Liver (tissue), 9 donors: ENCODE data around the gene CSNK1E. TPM values are rescaled to one million over a fixed set of nuclear protein-coding genes. Genes with fewer than 3 reads are reported as not detected.

Experiments
- DNase-seq: peaks from one replicate; pipeline ENCODE4 v3.0.0-alpha.2; 2017; ENCODE audit warnings: low spot score
- H3K27ac ChIP-seq, 2 donors: one replicate each; pipeline ENCODE4 v1.7.0; 2013; ENCODE audit warnings: inconsistent platforms in 2 of 2, low read length in 2 of 2, control low read depth in 1 of 2, low read depth in 1 of 2, mild to moderate bottlenecking in 1 of 2
- H3K27me3 ChIP-seq, 4 donors: one replicate each; pipeline versions ENCODE4 v1.6.1 to v1.7.0; 2013; ENCODE audit warnings: low read length in 3 of 4, inconsistent platforms in 1 of 4, mild to moderate bottlenecking in 1 of 4, moderate library complexity in 1 of 4; ENCODE audit not compliant: control insufficient read depth in 4 of 4, insufficient read depth in 4 of 4
- H3K36me3 ChIP-seq, 4 donors: one replicate each; pipeline versions ENCODE4 v1.6.1 to v1.7.0; 2013; ENCODE audit warnings: low read length in 3 of 4, mild to moderate bottlenecking in 3 of 4, low read depth in 1 of 4, moderate library complexity in 1 of 4; ENCODE audit not compliant: control insufficient read depth in 4 of 4, insufficient read depth in 3 of 4
- H3K4me1 ChIP-seq, 4 donors: one replicate each; pipeline versions ENCODE4 v1.6.1 to v1.7.0; 2013; ENCODE audit warnings: low read length in 3 of 4, mild to moderate bottlenecking in 3 of 4, moderate library complexity in 1 of 4; ENCODE audit not compliant: control insufficient read depth in 4 of 4, insufficient read depth in 4 of 4
- H3K4me3 ChIP-seq, 3 donors: one replicate each; pipeline versions ENCODE4 v1.6.1 to v1.7.0; 2013; ENCODE audit warnings: low read length in 3 of 3, control low read depth in 1 of 3, low read depth in 1 of 3, mild to moderate bottlenecking in 1 of 3
- H3K9ac ChIP-seq, 2 donors: one replicate each; pipeline ENCODE4 v1.7.0; 2013; ENCODE audit warnings: low read length in 2 of 2, mild to moderate bottlenecking in 2 of 2, moderate library complexity in 2 of 2, control low read depth in 1 of 2, low read depth in 1 of 2
- H3K9me3 ChIP-seq, 4 donors: one replicate each; pipeline versions ENCODE4 v1.6.1 to v1.7.0; 2013; ENCODE audit warnings: low read length in 3 of 4; ENCODE audit not compliant: control insufficient read depth in 4 of 4
- ATF3 ChIP-seq: IDR thresholded peaks from 2 replicates; pipeline ENCODE4 v1.6.1; 2016; ENCODE audit warnings: antibody characterized with exemption
- EGR1 ChIP-seq, 2 donors: IDR thresholded peaks; 2 replicates each; pipeline ENCODE4 v1.6.1; 2016 to 2018; ENCODE audit warnings: antibody characterized with exemption in 2 of 2, low read depth in 2 of 2
- FOXA1 ChIP-seq: IDR thresholded peaks from 2 replicates; pipeline ENCODE4 v1.6.1; 2016; ENCODE audit warnings: antibody characterized with exemption
- GABPA ChIP-seq, 2 donors: IDR thresholded peaks in 1 of 2; conservative IDR thresholded peaks in 1 of 2; 2 replicates each; pipeline ENCODE4 v1.6.1; 2016; ENCODE audit warnings: antibody characterized with exemption in 2 of 2, mild to moderate bottlenecking in 1 of 2, moderate library complexity in 1 of 2
- JUND ChIP-seq, 2 donors: IDR thresholded peaks; 2 replicates each; pipeline ENCODE4 v1.6.1; 2016; ENCODE audit warnings: antibody characterized with exemption in 2 of 2
- MAX ChIP-seq: IDR thresholded peaks from 2 replicates; pipeline ENCODE4 v1.6.1; 2016; ENCODE audit warnings: antibody characterized with exemption
- NR2F2 ChIP-seq: IDR thresholded peaks from 2 replicates; pipeline ENCODE4 v1.6.1; 2016; ENCODE audit warnings: antibody characterized with exemption
- RAD21 ChIP-seq, 2 donors: IDR thresholded peaks; 2 replicates each; pipeline ENCODE4 v1.6.1; 2016; ENCODE audit warnings: antibody characterized with exemption in 2 of 2, mild to moderate bottlenecking in 2 of 2
- REST ChIP-seq: IDR thresholded peaks from 2 replicates; pipeline ENCODE4 v1.6.1; 2016; ENCODE audit warnings: antibody characterized with exemption, mild to moderate bottlenecking
- RXRA ChIP-seq, 2 donors: IDR thresholded peaks; 2 replicates each; pipeline ENCODE4 v1.6.1; 2017 to 2018; ENCODE audit warnings: antibody characterized with exemption in 2 of 2, mild to moderate bottlenecking in 1 of 2
- SP1 ChIP-seq: IDR thresholded peaks from 2 replicates; pipeline ENCODE4 v1.6.1; 2018; ENCODE audit warnings: antibody characterized with exemption, mild to moderate bottlenecking
- TAF1 ChIP-seq: conservative IDR thresholded peaks from 2 replicates; pipeline ENCODE4 v1.6.1; 2016; ENCODE audit warnings: antibody characterized with exemption, mild to moderate bottlenecking
- ZBTB33 ChIP-seq: IDR thresholded peaks from 2 replicates; pipeline ENCODE4 v1.6.1; 2016; ENCODE audit warnings: antibody characterized with exemption
- WGBS: extraction: QIAGEN DNeasy Blood & Tissue Kit; methylation state at CpG from one replicate; pipeline ENCODE4 v1.1.7; 2013; 5-methylcytosine and 5-hydroxymethylcytosine counted together
- polyA plus RNA-seq, 2 donors: library from polyadenylated mRNA; stranded (reverse) in 1 of 2; unstranded in 1 of 2; fragments of 200-250 nt in 1 of 2; fragments of >200 nt in 1 of 2; fragmentation: Nextera tagmentation in 1 of 2; extraction: Ambion mirVana in 1 of 2; gene quantifications; one replicate each; pipeline versions ENCODE4 v1.2.1 to v1.2.3, GENCODE V29; 2013 to 2015
- total RNA-seq, 2 donors: library from RNA; depleted of rRNA; stranded (reverse); fragments of >200 nt; gene quantifications; one replicate each; pipeline ENCODE4 v1.2.3, GENCODE V29; 2014
- donor health status: healthy.
- donor health status: healthy.
- donor health status: healthy.
- donor health status: healthy.
- donor health status: healthy.

Gene CSNK1E
- total and polyA plus RNA-seq, 4 donors, result 8.4 to 27.4 (median 13.7) TPM

- H3K36me3 ChIP-seq, result peaks cover 0 to 3% (median 1%) of the 10 kb centered on the region in 4 donors
- TF ChIP-seq JUND (IDR thresholded peaks at IDR 0.05) (no peak), MAX (no peak), EGR1 (IDR thresholded peaks at IDR 0.05; ENCODE audit: low read depth in 2 of 2) (no peak), ZBTB33 (no peak), GABPA (IDR thresholded peaks at IDR 0.05 in 1 of 2, conservative IDR thresholded peaks at IDR 0.05 in 1 of 2) (no peak), FOXA1 (no peak), NR2F2 (no peak), RXRA (IDR thresholded peaks at IDR 0.05) (no peak), TAF1 (no peak)
- 21% methylated on average over 12 of the region's 12 CpGs for WGBS
- H3K4me1 ChIP-seq, result peaks cover 0 to 10% (median 3%) of the 10 kb centered on the region in 4 donors
- peak overlapping the region; percentile 57 to 63 for H3K9ac ChIP-seq
- DNase-seq, result no peak
- no peaks in the 10 kb centered on the region for H3K9me3 ChIP-seq
- H3K4me3 ChIP-seq, result peak overlapping the region; percentile 15 to 80 (median 19)
- peak overlapping the region; percentile 87 to 92 for H3K27ac ChIP-seq
- H3K27me3 ChIP-seq, result no peaks in the 10 kb centered on the region
Observed at GRCh38 chr22:38315823-38316363, 1.3 kb downstream of the CSNK1E start.

GRCh38 chr22:38314933-38315822 lies 2.1 kb downstream of the CSNK1E start:
- TF ChIP-seq ATF3 (no peak), SP1 (peak; percentile 9), RXRA (IDR thresholded peaks at IDR 0.05) (no peak), RAD21 (IDR thresholded peaks at IDR 0.05) (no peak), REST (no peak)
- Histone ChIP-seq H3K27me3 (no peaks in the 10 kb centered on the region), H3K4me3 (peak overlapping the region in 1 of 3 donors; percentile 80), H3K4me1 (peaks cover 7 to 17% (median 10%) of the 10 kb centered on the region in 4 donors), H3K36me3 (peaks cover 0 to 3% (median 1%) of the 10 kb centered on the region in 4 donors), H3K27ac (peak overlapping the region; percentile 87 to 92), H3K9ac (peak overlapping the region in 1 of 2 donors; percentile 63), H3K9me3 (no peaks in the 10 kb centered on the region)
- DNase-seq, result no peak
- WGBS, result 36% methylated on average over 21 of the region's 21 CpGs
